ENCODE data around the gene RYR1. TPM values are rescaled to one million over a fixed set of nuclear protein-coding genes. Genes with fewer than 3 reads are reported as not detected.

The RYR1 gene
- polyA plus RNA-seq, 3 donors = 0.76 to 2.1 (median 2.1) TPM

- Histone ChIP-seq H4K20me1 (ENCODE audit: insufficient read depth, low read length) (no peaks in the 10 kb centered on the region), H3K36me3 (replicated peaks in 1 of 2; ENCODE audit: control insufficient read depth in 1 of 2, insufficient read depth in 2 of 2, low read length in 2 of 2) (no peaks in the 10 kb centered on the region), H3K27me3 (ENCODE audit: control insufficient read depth in 2 of 2, insufficient read depth in 2 of 2, low read length in 2 of 2) (no peaks in the 10 kb centered on the region), H3K4me3 (replicated peaks in 1 of 3; ENCODE audit: low read depth in 2 of 3, low read length in 3 of 3) (no peak overlapping the region), H2AFZ (ENCODE audit: insufficient read depth, low read depth, low read length, poor library complexity, severe bottlenecking) (no peak overlapping the region), H3K27ac (ENCODE audit: low read depth in 1 of 2, low read length in 2 of 2) (no peak overlapping the region), H3K9ac (ENCODE audit: insufficient read depth, low read length, poor library complexity, severe bottlenecking) (no peak overlapping the region), H3K4me2 (replicated peaks; ENCODE audit: extremely low read depth, low read length, poor library complexity, severe bottlenecking) (no peak overlapping the region), H3K9me3 (replicated peaks in 1 of 2; ENCODE audit: control insufficient read depth in 1 of 2, insufficient read depth in 1 of 2, low read length in 2 of 2) (no peaks in the 10 kb centered on the region), H3K4me1 (ENCODE audit: control insufficient read depth in 1 of 2, insufficient read depth in 2 of 2, low read length in 2 of 2) (no peaks in the 10 kb centered on the region), H3K79me2 (ENCODE audit: insufficient read depth, low read length) (no peaks in the 10 kb centered on the region)
- H3K9me3 Mint-ChIP-seq = peaks cover 0 to 3% (median 0%) of the 10 kb centered on the region in 7 donors
- no peak overlapping the region for H3K4me3 Mint-ChIP-seq
- H3K27ac Mint-ChIP-seq = no peak overlapping the region
- DNase-seq = no peak
- no peak for TF ChIP-seq CTCF (IDR thresholded peaks at IDR 0.05)
- intact Hi-C loops (cut with micrococcal nuclease) = no loop called here
- 91% methylated on average over 6 of the region's 7 CpGs for WGBS (ENCODE audit: insufficient coverage)
- no peaks in the 10 kb centered on the region for H3K36me3 Mint-ChIP-seq
- peaks cover 4 to 8% (median 5%) of the 10 kb centered on the region in 3 donors for H3K27me3 Mint-ChIP-seq (ENCODE audit: low read depth in 3 of 3)
- H3K4me1 Mint-ChIP-seq = peaks cover 3% of the 10 kb centered on the region
These were observed 10.5 kb downstream of the RYR1 start for GRCh38 chr19:38444026-38444425.

GRCh38 chr19:38445362-38445761 is 11.9 kb downstream of the RYR1 start:
- H3K9me3 ChIP-seq (replicated peaks in 1 of 2; ENCODE audit: control insufficient read depth in 1 of 2, insufficient read depth in 1 of 2, low read length in 2 of 2) = no peaks in the 10 kb centered on the region

More at GRCh38 chr19:38445362-38445761, 11.9 kb downstream of the RYR1 start:
- Mint-ChIP-seq H3K27me3 (ENCODE audit: low read depth in 3 of 3) (peaks cover 3 to 8% (median 4%) of the 10 kb centered on the region in 3 donors), H3K9me3 (peaks cover 0 to 7% (median 0%) of the 10 kb centered on the region in 7 donors), H3K4me3 (no peak overlapping the region), H3K27ac (no peak overlapping the region), H3K36me3 (no peaks in the 10 kb centered on the region), H3K4me1 (peaks cover 3% of the 10 kb centered on the region)
- Histone ChIP-seq H3K27ac (ENCODE audit: low read depth in 1 of 2, low read length in 2 of 2) (no peak overlapping the region), H3K4me3 (replicated peaks in 1 of 3; ENCODE audit: low read depth in 2 of 3, low read length in 3 of 3) (no peak overlapping the region), H3K4me1 (ENCODE audit: control insufficient read depth in 1 of 2, insufficient read depth in 2 of 2, low read length in 2 of 2) (no peaks in the 10 kb centered on the region), H4K20me1 (ENCODE audit: insufficient read depth, low read length) (no peaks in the 10 kb centered on the region), H2AFZ (ENCODE audit: insufficient read depth, low read depth, low read length, poor library complexity, severe bottlenecking) (no peak overlapping the region), H3K79me2 (ENCODE audit: insufficient read depth, low read length) (no peaks in the 10 kb centered on the region), H3K4me2 (replicated peaks; ENCODE audit: extremely low read depth, low read length, poor library complexity, severe bottlenecking) (no peak overlapping the region), H3K36me3 (replicated peaks in 1 of 2; ENCODE audit: control insufficient read depth in 1 of 2, insufficient read depth in 2 of 2, low read length in 2 of 2) (no peaks in the 10 kb centered on the region), H3K9ac (ENCODE audit: insufficient read depth, low read length, poor library complexity, severe bottlenecking) (no peak overlapping the region), H3K27me3 (ENCODE audit: control insufficient read depth in 2 of 2, insufficient read depth in 2 of 2, low read length in 2 of 2) (no peaks in the 10 kb centered on the region)
- no peak for TF ChIP-seq CTCF (IDR thresholded peaks at IDR 0.05)
- no peak for DNase-seq
- intact Hi-C loops (cut with micrococcal nuclease) = no loop called here
- 100% methylated on average over 5 of the region's 7 CpGs for WGBS (ENCODE audit: insufficient coverage)
